IPS-20b (cell line): ENCODE measurements around the gene COPS7B.

Source experiments
- H3K27ac ChIP-seq: one replicate; pipeline ENCODE4 v1.5.1; 2013; ENCODE audit warnings: low read length
- H3K27me3 ChIP-seq: 2 replicates; pipeline ENCODE4 v1.6.1; 2013; ENCODE audit warnings: mild to moderate bottlenecking, low read length, inconsistent platforms; ENCODE audit not compliant: insufficient read depth
- H3K36me3 ChIP-seq: 2 replicates; pipeline ENCODE4 v1.6.1; 2013; ENCODE audit warnings: low read depth, mild to moderate bottlenecking, inconsistent platforms, low read length, moderate library complexity; ENCODE audit not compliant: insufficient read depth
- H3K4me1 ChIP-seq: 2 replicates; pipeline ENCODE4 v1.6.1; 2013; ENCODE audit warnings: mild to moderate bottlenecking, control low read depth, inconsistent platforms, low read length, moderate library complexity; ENCODE audit not compliant: insufficient read depth
- H3K4me3 ChIP-seq: 2 replicates; pipeline ENCODE4 v1.5.1; 2013; ENCODE audit warnings: mild to moderate bottlenecking, low read length, inconsistent platforms
- H3K9ac ChIP-seq: 2 replicates; pipeline ENCODE4 v1.6.1; 2013; ENCODE audit warnings: low read depth, mild to moderate bottlenecking, inconsistent platforms, low read length, moderate library complexity
- H3K9me3 ChIP-seq: 2 replicates; pipeline ENCODE4 v1.6.1; 2013; ENCODE audit warnings: mild to moderate bottlenecking, low read depth, low read length, inconsistent platforms; ENCODE audit not compliant: insufficient read depth

COPS7B gene

DNA sequence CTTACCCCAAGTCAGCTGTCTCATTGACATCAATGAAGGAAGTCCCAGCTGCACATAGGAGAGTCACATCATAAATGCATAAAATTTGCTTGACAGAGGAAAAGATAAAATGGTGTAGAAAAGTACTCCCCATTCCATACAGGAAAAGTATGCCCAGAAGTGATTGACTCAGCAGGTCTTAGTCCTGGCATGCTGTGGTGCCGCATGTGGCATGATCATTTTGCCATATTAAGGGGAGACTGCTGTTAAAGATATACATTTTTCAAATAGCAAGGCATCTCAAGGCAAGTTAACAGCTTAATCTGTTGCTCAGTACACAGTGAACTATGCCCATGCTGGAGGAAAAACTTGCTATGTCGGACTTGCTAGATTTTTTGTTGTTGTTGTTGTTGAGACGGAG lies 8.1 kb downstream of the COPS7B start:
- H3K27ac ChIP-seq = no peak overlapping the region
- H3K4me3 ChIP-seq = no peak overlapping the region
- no peaks in the 10 kb centered on the region for H3K4me1 ChIP-seq
- H3K9ac ChIP-seq = no peak overlapping the region
- no peaks in the 10 kb centered on the region for H3K9me3 ChIP-seq
- H3K27me3 ChIP-seq = no peaks in the 10 kb centered on the region
- H3K36me3 ChIP-seq = peaks cover 79% of the 10 kb centered on the region

DNA sequence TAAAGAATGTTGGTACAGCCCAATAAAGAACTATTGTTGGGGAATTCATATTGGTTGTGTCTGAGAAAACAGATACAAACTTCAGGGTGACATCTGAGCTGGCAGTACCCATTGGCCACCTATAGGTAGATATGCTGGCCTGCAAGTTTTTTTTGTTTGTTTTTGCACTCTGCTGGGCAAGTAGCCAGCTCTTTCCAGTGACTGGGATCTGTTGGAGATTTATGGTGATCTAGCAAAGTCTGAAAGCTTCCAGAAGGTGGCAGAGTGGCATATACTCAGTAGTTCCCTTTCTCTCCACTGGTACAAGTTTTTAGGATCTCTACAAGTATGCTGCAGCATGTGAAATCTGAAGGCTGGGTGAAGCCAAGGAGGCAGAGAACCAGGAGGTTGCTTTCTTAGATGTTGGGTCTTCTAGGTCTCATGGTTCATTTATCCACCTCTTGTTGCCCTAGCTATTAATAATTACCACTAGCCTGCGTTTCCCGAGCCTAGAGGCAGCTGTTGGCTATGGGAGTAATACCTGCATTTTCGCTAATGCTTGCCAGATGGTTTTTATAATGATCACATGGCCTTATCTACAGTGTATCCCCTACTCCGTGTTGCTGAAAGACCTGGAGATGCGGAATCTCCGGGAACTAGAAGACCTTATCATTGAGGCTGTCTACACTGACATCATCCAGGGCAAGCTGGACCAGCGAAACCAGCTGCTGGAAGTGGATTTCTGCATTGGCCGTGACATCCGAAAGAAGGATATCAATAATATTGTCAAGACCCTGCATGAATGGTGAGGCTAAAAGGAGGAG lies 9.5 kb downstream of the COPS7B start:
- H3K4me3 ChIP-seq = no peak overlapping the region
- no peaks in the 10 kb centered on the region for H3K4me1 ChIP-seq
- no peaks in the 10 kb centered on the region for H3K27me3 ChIP-seq
- H3K9me3 ChIP-seq = no peaks in the 10 kb centered on the region
- H3K27ac ChIP-seq = no peak overlapping the region
- no peak overlapping the region for H3K9ac ChIP-seq
- H3K36me3 ChIP-seq = peaks cover 79% of the 10 kb centered on the region

DNA sequence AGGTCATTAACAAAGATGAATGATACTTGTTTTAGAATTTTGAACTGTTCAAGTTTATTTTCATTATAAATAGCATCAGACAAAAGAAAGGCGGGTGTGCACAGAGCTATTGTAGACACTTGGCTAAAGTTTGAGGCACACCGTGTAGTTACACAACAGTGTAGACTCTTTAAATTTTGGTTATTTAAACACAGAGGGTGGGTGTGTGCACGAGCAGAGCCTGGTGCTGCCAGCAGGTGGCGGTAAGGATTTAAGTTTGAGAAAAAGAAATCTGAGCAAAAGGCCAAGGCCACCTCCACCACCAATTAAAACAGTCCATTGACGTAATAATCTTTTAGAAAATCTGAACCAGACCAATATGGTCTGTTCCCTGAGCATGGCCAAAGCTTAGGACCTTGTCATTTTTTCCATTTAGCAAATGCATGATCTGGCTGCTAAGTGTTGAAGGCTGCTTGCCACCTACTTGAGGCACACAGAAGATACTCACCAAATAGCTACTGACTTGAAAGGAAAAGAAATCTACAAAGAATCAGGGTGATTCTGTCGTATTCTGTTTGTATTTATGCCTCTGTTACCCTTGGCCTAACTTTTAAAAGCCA lies 14.3 kb downstream of the COPS7B start:
- H3K9me3 ChIP-seq = no peaks in the 10 kb centered on the region
- peaks cover 4% of the 10 kb centered on the region; the same call in 1 of the 2 replicates for H3K4me1 ChIP-seq
- H3K27ac ChIP-seq = no peak overlapping the region
- H3K4me3 ChIP-seq = no peak overlapping the region
- H3K36me3 ChIP-seq = peaks cover 69% of the 10 kb centered on the region
- H3K27me3 ChIP-seq = no peaks in the 10 kb centered on the region
- no peak overlapping the region for H3K9ac ChIP-seq

GRCh38 chr2:231803501-231804138 lies 17.4 kb downstream of the COPS7B start:
- H3K27ac ChIP-seq = no peak overlapping the region
- no peak overlapping the region for H3K9ac ChIP-seq
- H3K9me3 ChIP-seq = no peaks in the 10 kb centered on the region
- no peaks in the 10 kb centered on the region for H3K27me3 ChIP-seq
- peaks cover 4% of the 10 kb centered on the region; the same call in 1 of the 2 replicates for H3K4me1 ChIP-seq
- no peak overlapping the region for H3K4me3 ChIP-seq
- H3K36me3 ChIP-seq = peaks cover 76% of the 10 kb centered on the region

- H3K36me3 ChIP-seq = peaks cover 65% of the 10 kb centered on the region
Measured at GRCh38 chr2:231807020-231807419, 20.8 kb downstream of the COPS7B start.

GRCh38 chr2:231810905-231811304 lies 24.7 kb downstream of the COPS7B start:
- no peak overlapping the region for H3K27ac ChIP-seq
- no peaks in the 10 kb centered on the region for H3K4me1 ChIP-seq
- H3K9ac ChIP-seq = no peak overlapping the region
- H3K36me3 ChIP-seq = peaks cover 46% of the 10 kb centered on the region
- H3K27me3 ChIP-seq = no peaks in the 10 kb centered on the region
- no peak overlapping the region for H3K4me3 ChIP-seq
- H3K9me3 ChIP-seq = no peaks in the 10 kb centered on the region

More at GRCh38 chr2:231807020-231807419, 20.8 kb downstream of the COPS7B start:
- Histone ChIP-seq H3K9ac (no peak overlapping the region), H3K27me3 (no peaks in the 10 kb centered on the region), H3K4me3 (no peak overlapping the region), H3K4me1 (peaks cover 4% of the 10 kb centered on the region; the same call in 1 of the 2 replicates), H3K9me3 (no peaks in the 10 kb centered on the region), H3K27ac (no peak overlapping the region)

GRCh38 chr2:231816327-231817026 lies 30.2 kb downstream of the COPS7B start:
- H3K27me3 ChIP-seq = no peaks in the 10 kb centered on the region
- no peaks in the 10 kb centered on the region for H3K4me1 ChIP-seq
- H3K9ac ChIP-seq = no peak overlapping the region
- no peaks in the 10 kb centered on the region for H3K36me3 ChIP-seq
- H3K27ac ChIP-seq = no peak overlapping the region
- no peak overlapping the region for H3K4me3 ChIP-seq
- H3K9me3 ChIP-seq = peaks cover 1% of the 10 kb centered on the region; the same call in 1 of the 2 replicates

- Histone ChIP-seq H3K9ac (no peak overlapping the region), H3K36me3 (no peaks in the 10 kb centered on the region), H3K4me1 (no peaks in the 10 kb centered on the region), H3K27ac (no peak overlapping the region), H3K27me3 (no peaks in the 10 kb centered on the region), H3K4me3 (no peak overlapping the region), H3K9me3 (peaks cover 11% of the 10 kb centered on the region; the same call in 1 of the 2 replicates)
Measured at GRCh38 chr2:231819447-231820042, 33.3 kb downstream of the COPS7B start.

- H3K9ac ChIP-seq = no peak overlapping the region
- no peaks in the 10 kb centered on the region for H3K36me3 ChIP-seq
- peaks cover 11% of the 10 kb centered on the region; the same call in 1 of the 2 replicates for H3K9me3 ChIP-seq
- H3K4me1 ChIP-seq = no peaks in the 10 kb centered on the region
- no peak overlapping the region for H3K27ac ChIP-seq
- no peak overlapping the region for H3K4me3 ChIP-seq
- H3K27me3 ChIP-seq = no peaks in the 10 kb centered on the region
Measured at GRCh38 chr2:231820786-231821303, 34.6 kb downstream of the COPS7B start.

DNA sequence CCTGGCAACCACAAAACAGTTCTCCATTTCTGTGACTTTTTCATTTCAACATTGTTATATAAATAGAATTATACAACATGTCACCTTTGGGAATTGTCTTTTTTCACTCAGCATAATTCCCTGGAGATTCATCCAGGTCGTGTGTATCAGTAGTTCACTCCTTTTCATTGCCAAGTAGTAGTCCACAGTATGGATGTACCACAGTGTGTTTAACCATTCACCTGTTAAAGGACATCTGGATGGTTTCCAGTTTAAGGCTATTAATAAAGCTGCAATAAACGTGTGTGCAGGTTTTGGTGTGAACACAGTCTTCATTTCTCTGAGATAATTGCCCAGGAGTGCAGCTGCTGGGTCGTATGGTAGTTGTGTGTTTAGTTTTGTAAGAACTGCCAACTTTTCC lies 35.7 kb downstream of the COPS7B start:
- Histone ChIP-seq H3K27ac (no peak overlapping the region), H3K9ac (no peak overlapping the region), H3K4me1 (no peaks in the 10 kb centered on the region), H3K4me3 (no peak overlapping the region), H3K9me3 (peaks cover 11% of the 10 kb centered on the region; the same call in 1 of the 2 replicates), H3K36me3 (no peaks in the 10 kb centered on the region), H3K27me3 (no peaks in the 10 kb centered on the region)

DNA sequence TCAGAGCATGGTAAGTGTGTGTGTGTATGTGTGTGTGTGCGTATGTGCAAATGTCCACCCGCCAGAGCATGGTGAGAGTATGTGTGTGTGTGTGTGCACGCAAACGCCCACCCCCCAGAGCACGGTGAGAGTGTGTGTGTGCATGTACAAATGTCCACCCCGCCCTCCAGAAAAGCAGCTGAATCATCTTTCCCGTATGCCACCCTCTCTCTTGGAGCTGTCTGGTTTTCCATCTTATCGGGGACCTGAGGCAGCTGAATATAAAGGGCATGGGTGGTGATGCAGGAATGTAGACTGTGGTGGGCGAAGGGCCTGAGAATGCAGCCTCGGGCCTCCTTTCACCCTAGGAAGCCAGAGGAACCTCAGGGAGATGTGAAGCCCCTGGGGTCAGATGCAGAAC lies 66.9 kb downstream of the COPS7B start:
- no peak overlapping the region for H3K9ac ChIP-seq
- no peaks in the 10 kb centered on the region; the same call in 1 of the 2 replicates for H3K9me3 ChIP-seq
- H3K27me3 ChIP-seq = no peaks in the 10 kb centered on the region; the same call in 1 of the 2 replicates

More for the DNA sequence above, 66.9 kb downstream of the COPS7B start:
- Histone ChIP-seq H3K27ac (no peak overlapping the region), H3K4me1 (no peaks in the 10 kb centered on the region), H3K4me3 (no peak overlapping the region), H3K36me3 (no peaks in the 10 kb centered on the region)
